GM19023 (cell line): ENCODE data around the gene ZNF521.

Experiments
- ATAC-seq: cut with Tn5 transposase; IDR thresholded peaks from one replicate; pipeline ENCODE4 v1.9.1; 2021; ENCODE audit warnings: mild to moderate bottlenecking, moderate library complexity; ENCODE audit not compliant: unreplicated experiment

ZNF521 gene

DNA sequence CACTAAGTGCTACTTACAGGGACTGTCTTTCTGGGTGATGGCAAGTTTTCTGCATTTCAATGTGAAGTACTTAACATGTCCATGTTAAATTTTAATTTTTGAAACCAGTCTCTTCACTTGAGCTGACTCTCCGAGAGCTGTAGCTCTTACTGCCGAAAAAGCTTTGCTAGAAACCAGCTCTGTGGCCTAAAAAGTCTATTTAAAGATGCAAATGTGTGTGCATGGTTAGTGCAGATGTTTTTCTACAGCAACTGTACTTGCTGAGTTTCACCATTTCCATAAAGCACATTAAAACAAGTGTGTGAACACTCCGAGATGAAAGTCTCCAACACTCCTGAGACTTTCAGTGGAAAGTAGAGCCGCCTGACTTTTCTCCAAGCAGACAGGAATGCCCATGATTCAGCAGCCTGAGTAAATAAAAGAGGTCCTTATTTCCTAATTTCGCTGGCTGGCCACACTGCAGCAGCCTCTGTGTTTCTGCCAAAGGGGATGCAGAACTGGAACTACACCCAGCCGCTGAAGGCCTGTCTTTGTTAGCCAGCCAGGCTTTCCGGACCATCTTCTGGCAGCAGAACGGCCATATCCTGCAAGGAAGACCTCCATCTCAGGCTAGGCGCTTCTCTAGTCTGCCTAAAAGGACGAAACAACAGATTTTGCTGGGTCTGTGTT is 121.2 kb downstream of the ZNF521 start:
- ATAC-seq = no peak

DNA sequence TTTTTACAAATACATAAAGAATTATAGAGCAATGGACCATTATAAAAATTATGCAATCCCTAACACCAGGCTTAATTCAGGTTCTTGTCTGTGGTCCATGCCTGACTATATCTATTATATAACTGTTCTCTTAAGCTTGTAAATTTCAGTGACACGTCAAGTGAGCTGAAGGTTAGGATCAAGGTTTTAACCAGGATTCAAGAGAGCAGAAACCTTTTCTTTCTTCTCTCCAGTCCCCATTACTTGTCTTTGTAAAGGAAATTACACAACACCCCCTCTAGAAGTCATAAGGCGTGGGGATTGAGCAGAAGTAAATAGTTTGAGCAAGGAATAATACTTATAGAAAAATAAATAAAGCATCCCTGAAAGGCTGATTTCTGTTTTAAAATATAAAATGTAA is 122.0 kb downstream of the ZNF521 start:
- no peak for ATAC-seq

DNA sequence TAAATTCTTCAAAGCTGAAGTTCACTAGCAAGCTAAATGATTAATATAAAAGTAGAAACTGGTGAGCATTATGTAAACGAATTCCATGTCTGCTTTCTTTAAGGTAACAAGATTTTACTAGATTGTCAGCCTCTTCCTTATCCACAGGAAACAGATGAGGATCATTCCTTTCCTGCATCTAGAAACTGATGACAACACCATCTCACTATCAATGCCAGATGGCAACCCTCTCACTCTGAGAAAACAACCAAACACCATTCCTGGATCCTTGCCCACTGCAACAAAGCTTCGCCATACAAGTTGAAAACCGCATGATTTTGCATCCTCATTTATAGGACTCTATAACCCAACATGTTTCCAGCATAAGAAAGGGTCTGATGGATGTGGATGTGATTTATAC is 122.9 kb downstream of the ZNF521 start:
- no peak for ATAC-seq

DNA sequence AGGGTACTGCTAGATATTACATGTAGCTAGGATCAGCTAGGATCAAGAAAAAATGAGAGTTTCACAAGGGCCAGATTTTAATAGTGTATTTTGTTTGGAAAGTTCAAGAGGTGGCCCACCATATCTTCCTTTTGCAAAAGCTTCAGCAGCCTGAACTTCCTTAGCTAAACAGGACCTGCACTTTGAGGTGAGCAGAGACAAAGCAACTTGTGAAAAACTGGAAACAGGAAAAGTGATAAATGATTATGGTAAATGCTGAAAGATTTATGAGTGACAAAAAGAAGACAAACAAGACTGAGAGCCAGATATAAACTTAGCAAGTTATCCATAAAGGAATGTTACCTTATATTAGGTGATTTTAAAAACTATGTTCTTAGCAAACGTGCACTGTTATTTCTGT is 123.6 kb downstream of the ZNF521 start:
- no peak for ATAC-seq

DNA sequence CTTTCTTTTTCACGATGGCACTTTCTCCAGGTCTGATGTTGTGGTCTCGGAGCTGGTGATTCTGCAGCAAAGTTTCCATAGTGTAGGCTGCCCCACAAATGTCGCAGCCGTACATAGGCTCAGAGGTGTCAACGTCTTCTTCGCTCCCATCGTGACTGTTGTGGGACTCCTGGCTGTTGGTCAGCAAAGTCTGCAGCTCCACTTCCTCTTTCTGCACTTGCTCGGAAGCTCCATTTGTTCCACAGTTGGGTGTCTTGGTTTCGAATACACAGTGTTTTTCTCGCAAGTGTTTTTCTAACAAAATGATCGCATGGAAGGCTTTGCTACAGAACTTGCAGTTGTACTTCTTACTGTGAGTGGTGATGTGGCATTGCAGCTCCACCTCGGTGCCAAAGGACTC is 126.8 kb downstream of the ZNF521 start:
- ATAC-seq = no peak

DNA sequence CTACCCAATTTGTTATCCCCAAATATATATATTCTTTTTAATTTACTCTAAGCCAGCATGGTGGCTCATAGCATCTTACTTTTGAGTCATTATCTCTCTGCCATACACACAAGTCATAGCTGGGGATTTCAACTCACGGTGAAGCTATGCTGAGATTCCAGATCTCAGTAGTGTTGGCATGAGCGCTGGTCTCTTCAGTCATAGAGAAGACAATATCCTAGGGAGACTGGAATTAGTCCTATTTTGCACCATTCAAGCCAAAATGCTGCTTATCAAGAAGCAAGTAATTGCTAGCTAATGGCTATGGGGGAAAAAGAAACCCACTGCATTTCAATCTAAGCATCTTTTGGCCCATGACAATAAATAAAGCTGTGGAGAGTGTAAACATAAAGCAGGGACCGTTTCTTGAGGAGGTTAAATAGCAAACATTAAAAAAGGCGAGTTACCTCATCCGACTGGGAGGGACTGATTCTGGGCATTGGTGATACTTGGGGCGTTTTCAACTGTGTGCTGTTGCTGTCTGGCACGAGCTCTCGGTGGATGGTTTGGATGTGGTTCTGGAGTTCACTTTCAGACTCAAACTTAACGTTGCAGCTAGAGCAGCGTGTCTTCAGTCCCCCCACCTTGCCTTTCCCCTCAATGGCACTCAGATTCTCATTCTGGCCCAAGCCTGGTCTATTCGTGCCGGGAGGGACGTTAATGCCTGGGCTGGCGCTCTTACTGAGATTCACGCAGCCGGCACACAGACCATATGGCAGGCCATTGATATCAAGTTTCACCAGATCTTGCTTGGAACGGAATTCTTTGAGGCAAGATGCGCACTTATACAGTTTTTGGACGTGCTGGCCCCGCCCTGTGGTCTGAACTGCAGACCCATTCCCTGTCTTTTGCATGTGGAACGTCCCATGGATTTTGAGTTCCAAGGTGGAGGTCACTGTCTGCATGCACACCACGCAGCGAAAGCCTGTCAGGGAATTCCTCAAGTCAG is 127.8 kb downstream of the ZNF521 start:
- no peak for ATAC-seq

DNA sequence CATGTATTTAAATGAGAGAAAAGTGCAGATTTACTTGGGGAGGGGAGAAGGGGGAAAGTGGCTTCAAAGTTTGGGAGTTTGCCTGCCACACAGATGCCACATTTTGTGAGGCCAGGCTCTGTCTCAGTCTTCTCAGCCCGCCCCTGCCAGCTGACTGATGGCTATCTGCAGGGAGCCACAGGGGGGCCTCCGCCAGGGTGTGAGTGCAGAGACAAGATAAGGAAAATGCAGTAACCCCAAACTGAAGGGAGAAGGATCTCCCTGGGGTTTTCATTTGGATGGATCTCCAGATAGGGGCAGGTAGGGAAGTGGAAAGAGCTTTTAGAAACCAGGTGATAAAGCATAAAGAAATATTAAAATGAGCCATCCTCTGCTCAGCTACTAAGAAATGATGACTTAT is 128.8 kb downstream of the ZNF521 start:
- ATAC-seq = no peak

DNA sequence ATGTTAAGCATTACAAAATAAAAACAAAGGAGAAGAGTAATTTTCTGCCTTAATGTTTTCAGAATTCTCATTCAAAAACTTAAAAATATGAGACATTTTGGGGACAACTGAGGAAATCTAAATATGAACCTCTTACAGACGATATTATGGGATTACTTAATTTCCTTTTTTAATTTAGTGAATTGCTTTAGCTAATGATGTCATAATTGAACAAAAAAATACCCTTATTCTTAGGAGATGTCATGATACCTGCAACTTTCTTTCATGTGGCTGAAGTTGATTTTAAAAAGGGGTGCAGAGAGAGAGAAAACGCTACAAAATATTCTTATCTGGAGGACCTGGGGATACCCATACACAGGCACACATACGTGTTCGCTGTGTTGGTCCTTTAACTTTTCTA is 129.3 kb downstream of the ZNF521 start:
- ATAC-seq = no peak

DNA sequence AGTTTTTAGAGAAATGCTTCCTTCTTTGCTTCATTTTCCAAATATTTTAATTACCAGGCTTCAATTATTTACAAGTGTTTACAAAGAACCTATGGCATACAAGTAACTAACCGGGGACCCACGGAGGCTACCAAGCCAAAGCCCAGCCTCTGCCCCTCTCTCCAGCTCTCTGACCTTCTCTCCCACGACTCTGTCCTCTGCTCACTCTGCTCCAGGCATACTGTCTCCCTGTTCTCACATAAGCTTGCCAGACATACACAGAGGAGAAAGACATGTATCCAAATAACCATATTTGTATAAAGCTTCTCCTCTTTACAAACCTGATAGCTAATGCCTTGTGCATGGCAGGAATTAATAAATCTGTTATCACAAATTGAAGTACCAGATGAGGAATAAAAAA is 141.3 kb downstream of the ZNF521 start:
- ATAC-seq = no peak

DNA sequence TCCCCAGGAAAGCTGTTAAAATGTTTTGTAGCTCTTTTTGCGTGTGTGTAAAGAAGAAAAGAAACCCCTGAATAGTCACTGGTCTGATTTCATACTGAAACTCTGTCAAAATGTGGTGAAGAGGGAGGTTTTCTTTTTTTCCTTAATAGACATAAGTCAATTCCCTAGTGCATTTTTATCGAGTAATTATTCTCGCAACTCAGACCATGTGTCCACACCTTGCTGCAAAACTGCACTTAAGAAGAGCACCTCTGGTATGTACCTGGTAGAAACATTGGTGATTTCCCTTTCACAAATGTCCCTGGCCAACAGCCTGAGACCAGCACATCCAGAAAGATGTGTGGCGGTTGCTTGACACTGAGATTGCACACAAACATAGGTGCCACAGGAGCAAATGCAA is 159.9 kb downstream of the ZNF521 start:
- no peak for ATAC-seq

DNA sequence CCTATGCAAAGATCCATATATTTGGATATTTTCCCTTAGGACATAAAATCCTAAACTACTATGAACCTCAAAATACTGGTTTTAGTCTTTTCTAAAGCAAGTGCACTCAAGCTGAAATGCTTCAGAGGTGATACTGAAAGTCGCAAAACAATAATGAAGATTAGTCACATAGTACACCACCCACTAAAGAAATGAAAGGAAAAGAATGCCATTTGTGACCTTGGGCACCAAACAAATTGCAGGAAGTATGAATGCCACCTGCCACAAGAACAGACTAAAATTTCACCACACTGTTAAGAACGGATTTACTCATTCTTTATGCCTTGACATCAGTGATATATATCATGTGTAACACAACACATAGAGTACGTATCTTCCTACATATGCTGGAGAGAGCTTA is 161.5 kb downstream of the ZNF521 start:
- peak; percentile 52 for ATAC-seq

DNA sequence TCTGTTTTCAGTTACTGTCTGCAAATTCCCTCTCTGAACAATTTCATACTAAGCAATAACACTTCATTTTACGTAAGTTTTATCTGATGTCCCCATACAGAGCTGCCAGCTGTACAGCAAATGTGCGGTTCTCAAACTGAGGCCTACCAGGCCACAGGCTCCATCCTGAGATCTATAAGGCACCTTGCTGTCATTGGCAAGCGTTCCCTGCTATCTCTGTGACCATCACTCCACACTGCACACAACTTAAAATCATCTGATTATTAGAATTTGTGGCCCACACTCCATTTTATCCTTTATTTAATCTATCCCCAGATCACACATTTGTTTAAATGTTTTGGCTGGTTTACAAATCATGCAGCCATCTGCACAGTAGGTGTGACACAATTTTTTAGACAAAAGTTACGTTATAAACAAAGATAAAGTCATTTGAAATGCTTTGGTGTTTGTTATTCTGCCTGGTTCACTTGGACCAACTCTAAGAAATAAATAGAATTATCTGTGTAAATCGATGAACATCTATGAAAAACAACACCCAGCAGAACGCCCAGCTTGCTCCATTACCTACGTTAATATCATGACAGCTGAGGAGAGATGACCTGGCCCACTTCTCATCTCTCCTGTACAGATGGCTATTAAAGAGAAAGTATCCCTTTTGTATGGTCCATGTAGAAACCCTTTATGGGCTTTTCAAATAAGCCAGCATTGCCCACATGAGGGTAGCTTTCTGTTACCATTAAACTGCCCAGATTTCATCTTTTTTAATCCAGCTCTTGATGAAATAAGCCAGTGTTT is 162.4 kb downstream of the ZNF521 start:
- ATAC-seq = no peak

DNA sequence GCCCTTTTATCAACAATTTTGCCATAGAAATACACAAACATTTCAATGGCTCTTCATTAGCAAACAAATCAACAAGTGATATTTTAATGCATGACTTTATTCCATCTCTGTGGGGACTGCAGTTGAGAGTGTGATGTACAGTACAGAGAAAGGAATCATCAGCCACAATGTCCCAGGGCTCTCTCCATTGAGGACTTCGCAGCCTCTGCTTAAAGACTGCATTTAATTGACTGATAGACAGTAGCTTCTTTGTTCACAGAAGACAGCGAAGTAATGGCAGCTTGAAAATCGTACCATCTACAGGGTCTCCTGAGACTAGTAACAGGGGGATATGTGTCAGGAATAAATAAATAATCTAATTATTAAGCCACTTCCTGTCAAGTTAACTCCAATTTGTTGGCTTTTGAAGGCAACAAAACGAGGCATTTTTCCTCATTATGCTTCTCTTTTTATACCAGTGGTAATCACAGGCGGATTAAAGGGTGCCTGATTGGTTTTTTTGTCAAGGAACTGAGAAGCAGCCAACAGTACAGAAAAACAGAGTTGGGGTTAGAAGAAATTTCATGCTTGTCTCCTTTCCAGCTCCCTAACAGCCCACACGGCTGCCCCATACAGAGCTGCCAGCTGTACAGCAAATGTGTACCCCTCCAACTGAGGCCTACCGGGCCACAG is 164.3 kb downstream of the ZNF521 start:
- no peak for ATAC-seq

DNA sequence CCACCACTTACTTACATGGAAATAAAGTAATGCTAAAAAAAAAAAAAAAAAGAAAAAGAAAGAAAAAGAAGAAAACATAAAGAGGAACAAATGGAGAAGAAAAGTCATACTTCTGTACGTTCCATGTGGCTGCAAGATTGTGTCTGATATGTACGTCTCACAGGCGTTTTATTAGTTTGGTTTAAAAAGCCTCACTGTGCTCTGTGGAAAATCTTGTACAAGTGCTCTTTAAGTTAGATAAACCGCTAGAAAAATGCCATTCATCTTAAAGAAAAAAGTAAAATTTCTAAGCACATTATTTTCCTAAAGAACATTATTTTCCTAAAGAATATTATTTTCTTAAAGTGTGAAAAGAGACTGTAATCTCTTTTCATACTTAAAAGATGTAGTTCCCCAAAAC is 165.1 kb downstream of the ZNF521 start:
- ATAC-seq = no peak

DNA sequence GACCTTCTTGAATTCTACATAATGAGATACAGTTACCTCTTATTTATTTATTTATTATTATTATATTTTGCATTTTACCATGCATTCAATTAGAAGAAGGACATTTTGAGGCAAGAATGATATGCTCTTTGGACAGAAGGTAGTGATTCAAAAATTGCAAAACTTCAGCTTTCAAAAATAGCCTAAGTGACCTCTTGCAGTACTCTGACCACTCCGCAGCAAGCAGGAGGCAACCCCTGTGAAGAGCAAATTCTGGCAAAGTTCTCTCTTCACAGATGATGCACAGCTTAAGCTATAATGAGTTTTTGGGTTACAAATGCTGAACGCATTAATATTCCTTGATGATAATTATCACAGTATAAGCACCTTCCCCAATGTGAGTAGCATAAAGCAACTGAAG is 170.0 kb downstream of the ZNF521 start:
- ATAC-seq = no peak

DNA sequence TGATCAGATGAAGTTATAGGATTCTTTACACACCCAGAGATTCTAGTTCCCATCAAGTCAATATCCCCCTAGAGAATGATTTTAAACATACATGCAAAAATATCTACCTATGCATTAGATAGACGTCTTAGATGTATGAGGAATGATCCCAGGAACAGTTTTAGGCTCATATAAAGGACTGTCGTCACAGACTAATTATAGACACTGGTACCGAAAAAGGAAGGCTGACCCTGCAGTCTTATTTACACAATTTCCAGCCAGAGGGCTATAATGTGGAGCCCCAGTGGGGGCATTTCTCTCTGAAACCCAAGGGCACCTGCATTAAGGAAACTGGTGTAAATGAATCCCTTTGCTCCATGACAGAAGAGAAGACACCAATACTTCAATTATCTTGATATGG is 170.4 kb downstream of the ZNF521 start:
- no peak for ATAC-seq

DNA sequence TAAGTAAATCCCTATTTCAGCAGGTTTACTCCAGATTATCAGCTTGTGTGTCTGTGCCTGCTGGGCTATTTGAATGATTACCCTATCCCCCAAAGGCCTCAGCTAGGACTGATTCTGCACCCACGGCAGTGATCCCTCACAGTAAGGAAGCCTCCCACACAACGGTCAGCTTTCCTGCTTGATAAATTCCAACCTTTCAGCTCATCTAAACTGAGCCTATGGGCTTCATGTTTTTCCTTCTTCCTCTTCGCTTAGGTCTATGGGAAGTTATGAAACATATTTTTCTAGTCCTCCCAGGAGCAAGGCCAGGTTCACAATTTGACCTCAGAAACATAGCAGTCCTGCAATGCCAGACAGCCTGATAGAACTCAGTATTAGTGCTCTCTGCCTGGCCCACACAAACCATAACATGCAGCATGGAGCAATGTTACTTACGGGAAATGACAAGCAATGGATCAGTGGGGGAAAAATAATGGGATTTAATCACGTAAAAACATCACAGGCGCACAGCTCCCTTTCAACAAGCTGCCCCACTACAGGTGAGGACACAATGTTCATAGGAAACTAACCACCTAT is 170.9 kb downstream of the ZNF521 start:
- ATAC-seq = no peak

DNA sequence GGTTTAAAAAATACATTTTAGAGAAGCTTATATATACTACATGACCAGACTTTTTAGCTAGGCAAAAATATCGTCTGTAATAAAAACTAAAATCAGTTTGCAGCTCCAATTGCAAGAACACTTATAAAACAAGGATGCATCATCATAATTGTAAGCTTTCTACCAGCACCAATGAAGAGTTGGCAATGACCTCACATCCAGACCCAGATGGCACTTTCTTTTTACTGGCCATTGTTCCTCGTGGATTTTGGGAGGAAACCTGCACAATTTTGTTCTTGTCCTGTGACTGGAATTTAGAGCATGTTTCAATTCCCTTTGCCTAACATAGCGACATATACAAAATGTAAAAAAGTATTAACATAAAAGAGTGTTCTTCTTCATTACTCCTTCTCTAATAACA is 174.3 kb downstream of the ZNF521 start:
- ATAC-seq = no peak

DNA sequence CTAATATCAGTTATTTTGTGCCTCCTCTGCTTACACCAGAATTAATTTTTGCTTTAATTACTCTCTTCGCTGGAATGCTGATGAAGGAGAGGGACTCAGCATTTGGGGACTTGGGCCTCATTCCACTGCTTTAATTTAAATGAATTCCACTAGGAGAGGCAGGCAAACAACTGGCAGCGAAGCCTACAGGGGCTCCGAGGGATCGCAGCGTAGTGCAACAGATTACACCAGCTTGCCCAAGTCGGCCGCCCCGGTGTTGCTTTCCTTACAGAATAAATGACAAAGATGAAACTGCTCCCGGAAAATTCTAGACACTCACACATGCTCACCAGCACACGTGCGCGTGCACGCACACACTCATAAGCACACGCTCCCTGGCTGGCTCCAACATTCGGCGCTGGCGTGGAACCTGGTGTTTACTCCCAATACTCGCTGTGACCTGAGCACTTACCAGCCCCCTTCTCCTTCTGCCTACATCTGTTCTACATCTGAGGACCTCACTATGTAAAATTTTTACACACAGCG is 175.4 kb downstream of the ZNF521 start:
- no peak for ATAC-seq
